Measurements from ENCODE around the gene CACNB1.

CACNB1 gene

GRCh38 chr17:39181303-39181702 is 16.2 kb downstream of the CACNB1 start:
- Histone ChIP-seq H3K36me3 (ENCODE audit: control insufficient read depth in 1 of 2, insufficient read depth in 2 of 2, low read length in 2 of 2) (peaks cover 5 to 13% of the 10 kb centered on the region in 2 experiments), H3K9ac (ENCODE audit: low read length) (no peak overlapping the region), H3K4me1 (ENCODE audit: control insufficient read depth in 1 of 2, insufficient read depth in 2 of 2, low read length in 2 of 2) (no peaks in the 10 kb centered on the region), H2BK5ac (ENCODE audit: low read depth, low read length, poor library complexity) (no peak overlapping the region), H2BK120ac (ENCODE audit: insufficient read depth, low read length, poor library complexity) (no peak overlapping the region), H2AK5ac (ENCODE audit: low read length) (no peak overlapping the region), H3K4me3 (ENCODE audit: low read depth, low read length) (no peak overlapping the region), H4K8ac (ENCODE audit: low read depth, low read length) (no peak overlapping the region), H2BK12ac (ENCODE audit: low read length) (no peak overlapping the region), H3K4me2 (ENCODE audit: low read length) (no peak overlapping the region), H3K14ac (ENCODE audit: low read length) (no peak overlapping the region), H4K12ac (ENCODE audit: low read depth, low read length) (no peak overlapping the region), H3K79me1 (ENCODE audit: low read length) (no peaks in the 10 kb centered on the region), H3K4ac (ENCODE audit: low read depth, low read length) (no peak overlapping the region), H3K79me2 (ENCODE audit: control insufficient read depth, insufficient read depth, low read length, poor library complexity) (no peaks in the 10 kb centered on the region), H3K18ac (ENCODE audit: low read length) (no peak overlapping the region), H3K9me3 (ENCODE audit: insufficient read depth, low read depth, low read length) (no peaks in the 10 kb centered on the region), H2AFZ (ENCODE audit: insufficient read depth, low read length, poor library complexity) (no peak overlapping the region), H3K27ac (ENCODE audit: low read depth, low read length) (no peak overlapping the region), H4K91ac (ENCODE audit: low read depth, low read length) (no peak overlapping the region), H3K23ac (ENCODE audit: low read length) (no peak overlapping the region), H3K27me3 (ENCODE audit: insufficient read depth, low read length) (no peaks in the 10 kb centered on the region)
- no CpG with 5 or more reads among the region's 5 CpGs for WGBS (ENCODE audit: extremely low coverage, insufficient coverage, insufficient read length)
- DNase-seq, result no peak

DNA sequence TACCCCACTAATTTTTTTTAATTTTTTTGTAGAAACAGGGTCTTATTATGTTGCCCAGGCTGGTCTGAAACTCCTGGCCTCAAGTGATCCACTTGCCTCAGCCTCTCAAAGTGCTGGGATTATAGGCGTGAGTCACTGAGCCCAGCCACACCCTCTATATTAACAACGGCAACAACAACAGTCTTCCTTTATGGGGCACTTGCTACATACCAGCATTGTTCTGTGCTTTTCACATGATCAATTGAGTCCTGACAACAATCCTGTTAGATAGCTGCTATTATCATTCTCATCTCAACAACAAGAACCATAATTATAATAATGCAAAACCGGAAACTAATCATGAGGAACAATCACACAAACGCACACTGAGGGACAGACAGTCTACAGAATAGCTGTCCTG is 18.9 kb downstream of the CACNB1 start:
- Histone ChIP-seq H3K27ac (ENCODE audit: low read depth, low read length) (no peak overlapping the region), H2BK12ac (ENCODE audit: low read length) (no peak overlapping the region), H3K36me3 (ENCODE audit: control insufficient read depth in 1 of 2, insufficient read depth in 2 of 2, low read length in 2 of 2) (peaks cover under 1 to 4% of the 10 kb centered on the region in 2 experiments), H4K91ac (ENCODE audit: low read depth, low read length) (no peak overlapping the region), H3K27me3 (ENCODE audit: insufficient read depth, low read length) (no peaks in the 10 kb centered on the region), H3K79me1 (ENCODE audit: low read length) (no peaks in the 10 kb centered on the region), H3K9ac (ENCODE audit: low read length) (no peak overlapping the region), H4K8ac (ENCODE audit: low read depth, low read length) (no peak overlapping the region), H2AK5ac (ENCODE audit: low read length) (no peak overlapping the region), H3K4me3 (ENCODE audit: low read depth, low read length) (no peak overlapping the region), H3K14ac (ENCODE audit: low read length) (no peak overlapping the region), H2AFZ (ENCODE audit: insufficient read depth, low read length, poor library complexity) (no peak overlapping the region), H3K4ac (ENCODE audit: low read depth, low read length) (no peak overlapping the region), H3K79me2 (ENCODE audit: control insufficient read depth, insufficient read depth, low read length, poor library complexity) (no peaks in the 10 kb centered on the region), H3K18ac (ENCODE audit: low read length) (no peak overlapping the region), H3K4me1 (ENCODE audit: control insufficient read depth in 1 of 2, insufficient read depth in 2 of 2, low read length in 2 of 2) (no peaks in the 10 kb centered on the region), H2BK120ac (ENCODE audit: insufficient read depth, low read length, poor library complexity) (no peak overlapping the region), H3K9me3 (ENCODE audit: insufficient read depth, low read depth, low read length) (no peaks in the 10 kb centered on the region), H2BK5ac (ENCODE audit: low read depth, low read length, poor library complexity) (no peak overlapping the region), H4K12ac (ENCODE audit: low read depth, low read length) (no peak overlapping the region), H3K23ac (ENCODE audit: low read length) (no peak overlapping the region), H3K4me2 (ENCODE audit: low read length) (no peak overlapping the region)
- no CpG with 5 or more reads among the region's 4 CpGs for WGBS (ENCODE audit: extremely low coverage, insufficient coverage, insufficient read length)
- no peak for DNase-seq

DNA sequence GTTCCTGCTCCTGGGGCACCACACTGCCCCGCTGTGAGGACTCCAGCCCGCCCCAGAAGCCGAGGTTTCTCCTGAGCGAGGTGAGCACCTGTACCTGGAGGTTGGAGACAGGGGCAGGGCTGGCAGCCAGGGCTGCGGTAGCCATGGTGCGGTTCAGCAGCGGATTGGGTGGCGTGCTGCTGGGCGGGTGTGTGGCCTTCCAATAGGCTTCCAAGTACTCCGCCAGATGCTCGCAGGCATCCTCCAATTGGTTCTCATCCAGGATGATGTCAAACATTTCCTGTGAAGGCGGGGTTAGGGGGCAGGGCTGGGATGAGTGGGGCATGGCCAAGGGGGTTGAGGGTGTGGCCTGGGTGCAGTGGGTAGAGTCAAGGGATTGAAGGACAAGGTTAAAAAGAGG is 20.2 kb downstream of the CACNB1 start:
- Histone ChIP-seq H3K9me3 (ENCODE audit: insufficient read depth, low read depth, low read length) (no peaks in the 10 kb centered on the region), H3K18ac (ENCODE audit: low read length) (no peak overlapping the region), H3K23ac (ENCODE audit: low read length) (no peak overlapping the region), H3K14ac (ENCODE audit: low read length) (no peak overlapping the region), H3K27me3 (ENCODE audit: insufficient read depth, low read length) (no peaks in the 10 kb centered on the region), H3K27ac (ENCODE audit: low read depth, low read length) (no peak overlapping the region), H3K4me1 (ENCODE audit: control insufficient read depth in 1 of 2, insufficient read depth in 2 of 2, low read length in 2 of 2) (no peaks in the 10 kb centered on the region), H3K79me2 (ENCODE audit: control insufficient read depth, insufficient read depth, low read length, poor library complexity) (no peaks in the 10 kb centered on the region), H4K91ac (ENCODE audit: low read depth, low read length) (no peak overlapping the region), H2BK12ac (ENCODE audit: low read length) (no peak overlapping the region), H4K12ac (ENCODE audit: low read depth, low read length) (no peak overlapping the region), H3K4me3 (ENCODE audit: low read depth, low read length) (no peak overlapping the region), H4K8ac (ENCODE audit: low read depth, low read length) (no peak overlapping the region), H3K36me3 (ENCODE audit: control insufficient read depth in 1 of 2, insufficient read depth in 2 of 2, low read length in 2 of 2) (peaks cover 0 to 4% of the 10 kb centered on the region in 2 experiments), H2AFZ (ENCODE audit: insufficient read depth, low read length, poor library complexity) (no peak overlapping the region), H3K4ac (ENCODE audit: low read depth, low read length) (no peak overlapping the region), H3K9ac (ENCODE audit: low read length) (no peak overlapping the region), H2BK5ac (ENCODE audit: low read depth, low read length, poor library complexity) (no peak overlapping the region), H3K4me2 (ENCODE audit: low read length) (no peak overlapping the region), H3K79me1 (ENCODE audit: low read length) (no peaks in the 10 kb centered on the region), H2AK5ac (ENCODE audit: low read length) (no peak overlapping the region), H2BK120ac (ENCODE audit: insufficient read depth, low read length, poor library complexity) (no peak overlapping the region)
- DNase-seq, result peak; percentile 10 to 32
- no CpG with 5 or more reads among the region's 12 CpGs for WGBS (ENCODE audit: extremely low coverage, insufficient coverage, insufficient read length)

- no peak overlapping the region for H4K91ac ChIP-seq (ENCODE audit: low read depth, low read length)
- H3K36me3 ChIP-seq (ENCODE audit: control insufficient read depth in 1 of 2, insufficient read depth in 2 of 2, low read length in 2 of 2), result peaks cover 0 to 4% of the 10 kb centered on the region in 2 experiments
- H3K4me2 ChIP-seq (ENCODE audit: low read length), result no peak overlapping the region
- no peak overlapping the region for H3K23ac ChIP-seq (ENCODE audit: low read length)
- no peak overlapping the region for H3K4ac ChIP-seq (ENCODE audit: low read depth, low read length)
- H3K79me1 ChIP-seq (ENCODE audit: low read length), result no peaks in the 10 kb centered on the region
- no peaks in the 10 kb centered on the region for H3K4me1 ChIP-seq (ENCODE audit: control insufficient read depth in 1 of 2, insufficient read depth in 2 of 2, low read length in 2 of 2)
- no peak overlapping the region for H4K12ac ChIP-seq (ENCODE audit: low read depth, low read length)
- H2AFZ ChIP-seq (ENCODE audit: insufficient read depth, low read length, poor library complexity), result no peak overlapping the region
- H3K27ac ChIP-seq (ENCODE audit: low read depth, low read length), result no peak overlapping the region
- H3K9ac ChIP-seq (ENCODE audit: low read length), result no peak overlapping the region
- H3K79me2 ChIP-seq (ENCODE audit: control insufficient read depth, insufficient read depth, low read length, poor library complexity), result no peaks in the 10 kb centered on the region
- H2BK12ac ChIP-seq (ENCODE audit: low read length), result no peak overlapping the region
- no peak overlapping the region for H3K18ac ChIP-seq (ENCODE audit: low read length)
- no peak overlapping the region for H3K14ac ChIP-seq (ENCODE audit: low read length)
- H3K27me3 ChIP-seq (ENCODE audit: insufficient read depth, low read length), result no peaks in the 10 kb centered on the region
- H2AK5ac ChIP-seq (ENCODE audit: low read length), result no peak overlapping the region
- H2BK120ac ChIP-seq (ENCODE audit: insufficient read depth, low read length, poor library complexity), result no peak overlapping the region
- no peaks in the 10 kb centered on the region for H3K9me3 ChIP-seq (ENCODE audit: insufficient read depth, low read depth, low read length)
- WGBS (ENCODE audit: extremely low coverage, insufficient coverage, insufficient read length), result no CpG with 5 or more reads among the region's 10 CpGs
- no peak overlapping the region for H3K4me3 ChIP-seq (ENCODE audit: low read depth, low read length)
- no peak overlapping the region for H4K8ac ChIP-seq (ENCODE audit: low read depth, low read length)
- H2BK5ac ChIP-seq (ENCODE audit: low read depth, low read length, poor library complexity), result no peak overlapping the region
- no peak for DNase-seq
Measured at GRCh38 chr17:39175695-39176093, 21.8 kb downstream of the CACNB1 start.
